A549 (cell line): Measurements from ENCODE around the gene MYO1H. TPM values are rescaled to one million over a fixed set of nuclear protein-coding genes. Genes with fewer than 3 reads are reported as not detected.

Source experiments
- ATAC-seq, 2 experiments: fragments of 200-7000 bp in 1 of 2; fragments of >200 bp in 1 of 2; cut with Nextera tagmentation in 1 of 2; cut with Tn5 transposase in 1 of 2; 3 replicates each; pipeline versions ENCODE4 v1.8.0 to v1.9.1; 2018 to 2020; ENCODE audit warnings: mild to moderate bottlenecking in 1 of 2, moderate library complexity in 1 of 2
- CTCF ChIA-PET: fragments of 300-600 bp; sonication (Branson Sonifier 250); formaldehyde crosslinking; extraction: SDS; loops from one replicate; lab custom pipeline; 2021; ENCODE audit warnings: antibody characterized with exemption, inconsistent platforms; lab: Yijun Ruan, JAX
- POLR2A ChIA-PET: fragments of 350-600 bp; formaldehyde crosslinking; extraction: SDS; loops from one replicate; lab custom pipeline; 2021; ENCODE audit warnings: antibody characterized with exemption, inconsistent platforms; lab: Yijun Ruan, JAX
- DNase-seq, 2 experiments: peaks; one replicate each; pipeline versions ENCODE4 v3.0.0 to v3.0.0-alpha.2; 2011 to 2016; ENCODE audit warnings: low read depth in 1 of 2, low spot score in 1 of 2
- FAIRE-seq: peaks from 2 replicates; lab custom pipeline; 2011; peaks lifted over from hg19 to GRCh38; lab: Jason Lieb, UNC
- H3K27ac ChIP-seq, 2 experiments: fragments of >200 bp; sonication (Bioruptor Twin); formaldehyde crosslinking; 3 replicates each; pipeline ENCODE4 v1.5.1; 2016 to 2017
- H3K4me1 ChIP-seq: fragments of >200 bp; sonication (Bioruptor Twin); formaldehyde crosslinking; 3 replicates; pipeline ENCODE4 v1.6.1; 2016
- H3K4me2 ChIP-seq: fragments of >200 bp; sonication (Bioruptor Twin); formaldehyde crosslinking; 3 replicates; pipeline ENCODE4 v1.6.1; 2016
- H3K4me3 ChIP-seq: fragments of >200 bp; sonication (Bioruptor Twin); formaldehyde crosslinking; 3 replicates; pipeline ENCODE4 v1.5.1; 2016
- H3K9me3 ChIP-seq: fragments of >200 bp; sonication (Bioruptor Twin); formaldehyde crosslinking; 3 replicates; pipeline ENCODE4 v1.6.1; 2016
- BHLHE40 ChIP-seq: IDR thresholded peaks from 2 replicates; pipeline ENCODE4 v1.6.1; 2012; ENCODE audit warnings: low read depth, low read length, inconsistent platforms
- CHD4 ChIP-seq: fragments of 200-600 bp; sonication (generic); IDR thresholded peaks from 2 replicates; pipeline ENCODE4 v1.6.1; 2016; ENCODE audit warnings: antibody characterized with exemption, mild to moderate bottlenecking, borderline replicate concordance
- EHMT2 ChIP-seq: fragments of 200-600 bp; sonication (generic); IDR thresholded peaks from 2 replicates; pipeline ENCODE4 v1.6.1; 2016; ENCODE audit warnings: antibody characterized with exemption, low read depth, mild to moderate bottlenecking, moderate library complexity
- EP300 ChIP-seq, 2 experiments: fragments of >200 bp; sonication (Bioruptor Twin); formaldehyde crosslinking; IDR thresholded peaks; 2 replicates in 1 of 2; 3 replicates in 1 of 2; pipeline ENCODE4 v1.6.1; 2016 to 2017
- HOXB5 ChIP-seq: fragments of 250-450 bp; sonication (Bioruptor Pico); IDR thresholded peaks from 2 replicates; pipeline ENCODE4 v1.5.0; 2020; ENCODE audit warnings: mild to moderate bottlenecking, moderate library complexity
- JUNB ChIP-seq: fragments of >200 bp; sonication (Bioruptor Twin); formaldehyde crosslinking; IDR thresholded peaks from 2 replicates; pipeline ENCODE4 v1.6.1; 2016
- MAFK ChIP-seq: fragments of 450-650 bp; IDR thresholded peaks from 2 replicates; pipeline ENCODE4 v1.6.1; 2014; ENCODE audit not compliant: partially characterized antibody
- PHF8 ChIP-seq: fragments of 200-600 bp; sonication (generic); IDR thresholded peaks from 2 replicates; pipeline ENCODE4 v1.6.1; 2016; ENCODE audit warnings: low read depth, mild to moderate bottlenecking, antibody characterized with exemption, moderate library complexity, borderline replicate concordance
- ZNF302 ChIP-seq: fragments of 250-450 bp; sonication (Bioruptor Pico); IDR thresholded peaks from 2 replicates; pipeline ENCODE4 v1.9.0; 2021; ENCODE audit warnings: inconsistent platforms, mild to moderate bottlenecking, moderate library complexity
- ZSCAN20 ChIP-seq: fragments of 250-450 bp; sonication (Bioruptor Pico); IDR thresholded peaks from 2 replicates; pipeline ENCODE4 v1.8.0; 2022; ENCODE audit warnings: mild to moderate bottlenecking, moderate library complexity
- WGBS: methylation state at CpG from one replicate; pipeline ENCODE4 v1.1.6; 2017; ENCODE audit errors: missing lambda C conversion rate; 5-methylcytosine and 5-hydroxymethylcytosine counted together
- polyA plus RNA-seq, 4 experiments: library from polyadenylated mRNA; depleted of rRNA in 3 of 4; stranded (reverse); fragments of >200 nt; fragmentation: RNase III in 1 of 4; extraction: RNeasy Plus Mini Kit Qiagen cat#74134 plus additional on column Dnase treatment in 1 of 4; gene quantifications; 2 replicates in 3 of 4; 3 replicates in 1 of 4; pipeline ENCODE4 v1.2.3, GENCODE V29; 2011 to 2017
- TF ChIP-seq, protein P1 (sequence below): IDR thresholded peaks from 2 replicates; pipeline ENCODE4 v1.6.1; 2012
- TF ChIP-seq, protein P2 (sequence below): fragments of >200 bp; sonication (Bioruptor Twin); formaldehyde crosslinking; IDR thresholded peaks from 3 replicates; pipeline ENCODE4 v1.6.1; 2016
- TF ChIP-seq, protein P3 (sequence below): fragments of 200-600 bp; sonication (generic); IDR thresholded peaks from 2 replicates; pipeline ENCODE4 v1.6.1; 2016; ENCODE audit warnings: antibody characterized with exemption, mild to moderate bottlenecking, moderate library complexity

MYO1H gene
- polyA plus RNA-seq, 2 of the 4 experiments (the other 2 are of a cell fraction) = not detected

DNA sequence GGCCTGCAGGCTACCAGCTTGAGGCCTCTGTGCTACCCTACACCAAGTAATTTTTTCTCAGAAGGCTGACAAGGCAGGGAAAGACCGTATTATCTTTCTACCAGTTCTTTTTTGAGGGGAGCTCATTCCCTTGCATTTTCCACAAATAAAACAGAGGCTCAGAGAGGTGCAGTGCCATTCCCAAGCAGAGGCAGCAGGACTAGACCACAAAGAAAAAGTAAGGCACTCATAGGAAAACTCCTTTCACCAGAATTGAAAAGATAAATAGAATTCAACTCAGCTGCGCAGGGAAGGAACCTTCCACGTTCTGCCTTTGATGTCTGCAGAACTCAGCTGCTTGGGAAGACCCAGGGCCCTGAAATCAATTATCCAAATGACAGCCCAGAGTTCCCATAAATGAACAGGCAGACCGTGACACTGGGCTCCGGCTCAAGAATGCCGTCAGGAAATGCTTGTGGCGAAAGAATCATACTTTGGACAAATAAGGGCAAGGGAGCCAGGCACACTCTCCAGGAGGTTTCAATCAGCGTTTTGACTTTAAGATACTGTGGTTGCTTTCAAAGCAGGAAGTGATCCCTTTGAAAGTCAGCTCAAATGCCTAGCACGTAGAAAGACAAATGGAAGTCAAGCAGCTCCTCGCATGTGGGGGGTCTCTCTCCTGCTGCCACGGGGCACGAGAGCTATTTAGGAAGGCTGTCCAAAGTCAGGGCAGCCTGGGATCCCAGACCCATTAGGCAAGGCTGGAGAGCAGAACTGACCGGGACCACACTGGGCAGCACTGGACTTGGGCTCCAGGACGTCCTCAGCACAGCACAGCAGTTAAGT is 115.4 kb downstream of the MYO1H start:
- H3K4me3 ChIP-seq = no peak overlapping the region
- H3K9me3 ChIP-seq = no peaks in the 10 kb centered on the region
- CTCF ChIA-PET = interaction anchor here (0.6 to 3.6 kb wide), 8 partner anchors 7 to 449 kb away, joined by 3 to 10 read pairs (median 4); no protein-coding TSS in a partner anchor
- WGBS = 39% methylated on average over 14 of the region's 14 CpGs
- POLR2A ChIA-PET = no interaction called here
- peaks cover 39% of the 10 kb centered on the region for H3K4me1 ChIP-seq
- H3K4me2 ChIP-seq = peak overlapping the region; percentile 60
- FAIRE-seq (no peak), ATAC-seq (peak; percentile 25 to 71; a peak in 4 of 6 replicates), DNase-seq (peak in 1 of 2 experiments; percentile 59)
- no peak for TF ChIP-seq ZSCAN20
- TF ChIP-seq, protein P1, sequence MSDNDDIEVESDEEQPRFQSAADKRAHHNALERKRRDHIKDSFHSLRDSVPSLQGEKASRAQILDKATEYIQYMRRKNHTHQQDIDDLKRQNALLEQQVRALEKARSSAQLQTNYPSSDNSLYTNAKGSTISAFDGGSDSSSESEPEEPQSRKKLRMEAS = 0 out of 2 replicates have a peak, but pooled peaks have one; percentile 9
- H3K27ac ChIP-seq = peak overlapping the region; percentile 58 to 87

GRCh38 chr12:109463756-109464155 is 116.1 kb downstream of the MYO1H start:
- POLR2A ChIA-PET = no interaction called here
- FAIRE-seq (no peak), DNase-seq (no peak), ATAC-seq (no peak)
- 80% methylated on average over 5 of the region's 5 CpGs for WGBS
- Histone ChIP-seq H3K27ac (peak overlapping the region; percentile 58 to 87), H3K4me3 (no peak overlapping the region), H3K4me2 (peak overlapping the region; percentile 60)
- TF ChIP-seq CHD4 (no peak), PHF8 (no peak), HOXB5 (no peak), JUNB (no peak)
- TF ChIP-seq, protein P2, sequence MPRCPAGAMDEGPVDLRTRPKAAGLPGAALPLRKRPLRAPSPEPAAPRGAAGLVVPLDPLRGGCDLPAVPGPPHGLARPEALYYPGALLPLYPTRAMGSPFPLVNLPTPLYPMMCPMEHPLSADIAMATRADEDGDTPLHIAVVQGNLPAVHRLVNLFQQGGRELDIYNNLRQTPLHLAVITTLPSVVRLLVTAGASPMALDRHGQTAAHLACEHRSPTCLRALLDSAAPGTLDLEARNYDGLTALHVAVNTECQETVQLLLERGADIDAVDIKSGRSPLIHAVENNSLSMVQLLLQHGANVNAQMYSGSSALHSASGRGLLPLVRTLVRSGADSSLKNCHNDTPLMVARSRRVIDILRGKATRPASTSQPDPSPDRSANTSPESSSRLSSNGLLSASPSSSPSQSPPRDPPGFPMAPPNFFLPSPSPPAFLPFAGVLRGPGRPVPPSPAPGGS = no peak
- TF ChIP-seq, all 56 proteins: peak for 0
- CTCF ChIA-PET = interaction anchor here (1.7 to 2.8 kb wide), 3 partner anchors 20 to 134 kb away, joined by 5 to 9 read pairs (median 7); no protein-coding TSS in a partner anchor
- H3K9me3 ChIP-seq = no peaks in the 10 kb centered on the region
- H3K4me1 ChIP-seq = peaks cover 39% of the 10 kb centered on the region

DNA sequence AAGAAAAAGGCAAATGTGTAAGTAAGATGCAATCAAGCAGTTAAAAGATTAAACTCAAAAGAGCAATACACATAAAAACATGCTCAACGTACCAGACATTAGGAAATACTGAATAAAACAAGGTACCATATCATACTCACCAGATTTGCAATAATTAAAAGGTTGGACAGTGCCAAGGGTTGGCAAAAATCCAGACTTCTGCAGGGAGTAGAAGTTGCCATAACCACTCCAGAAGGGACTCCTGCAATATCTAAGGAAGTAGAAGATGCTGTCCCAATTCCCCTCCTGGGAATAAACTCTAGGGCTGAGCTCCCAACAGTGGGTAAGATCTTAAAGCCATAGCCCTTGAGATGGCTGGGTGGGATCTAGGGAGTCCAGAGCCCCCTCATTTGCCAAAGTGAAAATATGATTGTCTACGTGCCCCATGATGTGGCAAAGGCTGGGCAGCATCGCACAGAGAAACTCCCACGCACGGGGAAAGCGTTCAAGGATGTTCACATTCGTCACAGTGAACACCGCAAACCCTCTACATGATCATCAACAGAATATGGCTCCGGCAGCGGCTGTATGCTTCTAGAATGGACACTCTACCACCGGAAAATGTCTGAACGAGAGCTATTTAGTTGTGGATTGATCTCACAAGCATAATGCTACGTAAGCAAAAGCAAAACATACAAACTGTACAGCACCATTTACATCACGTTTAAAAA is 117.1 kb downstream of the MYO1H start:
- FAIRE-seq (no peak), ATAC-seq (no peak), DNase-seq (no peak)
- CTCF ChIA-PET = interaction anchor here (1.0 to 2.8 kb wide), 2 partner anchors 32 to 37 kb away, joined by 5 to 9 read pairs; no protein-coding TSS in a partner anchor
- H3K27ac ChIP-seq = no peak overlapping the region; a peak in 1 of 6 replicates
- no peak overlapping the region for H3K4me3 ChIP-seq
- H3K9me3 ChIP-seq = no peaks in the 10 kb centered on the region
- POLR2A ChIA-PET = no interaction called here
- TF ChIP-seq EHMT2 (no peak), MAFK (peak; percentile 38)
- TF ChIP-seq, all 56 proteins: peak for 1
- Histone ChIP-seq H3K4me2 (no peak overlapping the region), H3K4me1 (peaks cover 39% of the 10 kb centered on the region)
- 96% methylated on average over 14 of the region's 14 CpGs for WGBS

GRCh38 chr12:109466305-109466704 is 118.6 kb downstream of the MYO1H start:
- no peak overlapping the region for H3K4me2 ChIP-seq
- peaks cover 31% of the 10 kb centered on the region for H3K4me1 ChIP-seq
- DNase-seq (no peak), ATAC-seq (no peak), FAIRE-seq (no peak)
- CTCF ChIA-PET = no interaction called here
- POLR2A ChIA-PET = no interaction called here
- WGBS = 94% methylated on average over 2 of the region's 2 CpGs
- H3K4me3 ChIP-seq = no peak overlapping the region
- H3K9me3 ChIP-seq = no peaks in the 10 kb centered on the region
- TF ChIP-seq, protein P3, sequence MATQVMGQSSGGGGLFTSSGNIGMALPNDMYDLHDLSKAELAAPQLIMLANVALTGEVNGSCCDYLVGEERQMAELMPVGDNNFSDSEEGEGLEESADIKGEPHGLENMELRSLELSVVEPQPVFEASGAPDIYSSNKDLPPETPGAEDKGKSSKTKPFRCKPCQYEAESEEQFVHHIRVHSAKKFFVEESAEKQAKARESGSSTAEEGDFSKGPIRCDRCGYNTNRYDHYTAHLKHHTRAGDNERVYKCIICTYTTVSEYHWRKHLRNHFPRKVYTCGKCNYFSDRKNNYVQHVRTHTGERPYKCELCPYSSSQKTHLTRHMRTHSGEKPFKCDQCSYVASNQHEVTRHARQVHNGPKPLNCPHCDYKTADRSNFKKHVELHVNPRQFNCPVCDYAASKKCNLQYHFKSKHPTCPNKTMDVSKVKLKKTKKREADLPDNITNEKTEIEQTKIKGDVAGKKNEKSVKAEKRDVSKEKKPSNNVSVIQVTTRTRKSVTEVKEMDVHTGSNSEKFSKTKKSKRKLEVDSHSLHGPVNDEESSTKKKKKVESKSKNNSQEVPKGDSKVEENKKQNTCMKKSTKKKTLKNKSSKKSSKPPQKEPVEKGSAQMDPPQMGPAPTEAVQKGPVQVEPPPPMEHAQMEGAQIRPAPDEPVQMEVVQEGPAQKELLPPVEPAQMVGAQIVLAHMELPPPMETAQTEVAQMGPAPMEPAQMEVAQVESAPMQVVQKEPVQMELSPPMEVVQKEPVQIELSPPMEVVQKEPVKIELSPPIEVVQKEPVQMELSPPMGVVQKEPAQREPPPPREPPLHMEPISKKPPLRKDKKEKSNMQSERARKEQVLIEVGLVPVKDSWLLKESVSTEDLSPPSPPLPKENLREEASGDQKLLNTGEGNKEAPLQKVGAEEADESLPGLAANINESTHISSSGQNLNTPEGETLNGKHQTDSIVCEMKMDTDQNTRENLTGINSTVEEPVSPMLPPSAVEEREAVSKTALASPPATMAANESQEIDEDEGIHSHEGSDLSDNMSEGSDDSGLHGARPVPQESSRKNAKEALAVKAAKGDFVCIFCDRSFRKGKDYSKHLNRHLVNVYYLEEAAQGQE = no peak
- no peak for TF ChIP-seq ZNF302 (CRISPR knock-in tag)
- TF ChIP-seq EP300 (IDR thresholded peaks at IDR 0.05) = no peak
- no peak for TF ChIP-seq HOXB5
- no peak for TF ChIP-seq BHLHE40
- no peak overlapping the region for H3K27ac ChIP-seq
